GM12872 (cell line): ENCODE measurements around the gene RTN4R.

Experiments
- CTCF ChIP-seq: IDR thresholded peaks from 3 replicates; pipeline ENCODE4 v1.5.1; 2011; ENCODE audit warnings: low read depth, mild to moderate bottlenecking, low read length, moderate library complexity; ENCODE audit not compliant: insufficient read depth

Gene RTN4R

GRCh38 chr22:20203142-20203551 is 65.0 kb downstream of the RTN4R start:
- no peak for TF ChIP-seq CTCF

GRCh38 chr22:20201837-20202392 is 66.2 kb downstream of the RTN4R start:
- TF ChIP-seq CTCF, result no peak

- no peak for TF ChIP-seq CTCF
These were observed 68.2 kb downstream of the RTN4R start for GRCh38 chr22:20199906-20200305.

- no peak for TF ChIP-seq CTCF
These were observed 68.7 kb downstream of the RTN4R start for GRCh38 chr22:20199413-20199842.

- TF ChIP-seq CTCF, result no peak
These were observed 69.4 kb downstream of the RTN4R start for GRCh38 chr22:20198557-20199319.

GRCh38 chr22:20197407-20198030 is 70.6 kb downstream of the RTN4R start:
- no peak for TF ChIP-seq CTCF

- no peak for TF ChIP-seq CTCF
These were observed 71.8 kb downstream of the RTN4R start for GRCh38 chr22:20196094-20196842.
